Endothelial cell of umbilical vein (primary cell): ENCODE measurements around the gene PLPP2. TPM values are rescaled to one million over a fixed set of nuclear protein-coding genes. Genes with fewer than 3 reads are reported as not detected.

Experiments used
- BruUV-seq: library from RNA; stranded (reverse); fragments of 400-500 nt; replicated peaks from 2 replicates; lab custom pipeline; 2021; lab: Mats Ljungman, UMichigan
- CTCF ChIA-PET: fragments of 300-600, 350-600 bp; sonication (Branson Sonifier 250); formaldehyde crosslinking; loops from one replicate; lab custom pipeline; 2021; ENCODE audit warnings: antibody characterized with exemption, inconsistent platforms; lab: Charles Lee
- POLR2A ChIA-PET: fragments of 300-600, 350-600 bp; sonication (Branson Sonifier 250); formaldehyde crosslinking; loops from one replicate; lab custom pipeline; 2021; ENCODE audit warnings: antibody characterized with exemption, inconsistent platforms; lab: Charles Lee
- DNase-seq: peaks from one replicate; pipeline ENCODE4 v3.0.0-alpha.2; 2011; ENCODE audit warnings: low read depth, low spot score
- FAIRE-seq: peaks from 2 replicates; lab custom pipeline; 2011; peaks lifted over from hg19 to GRCh38; lab: Jason Lieb, UNC
- H2AFZ ChIP-seq: 2 replicates; pipeline ENCODE4 v1.6.0; 2012; ENCODE audit warnings: low read depth, low read length, control low read depth, inconsistent platforms
- H3K27ac ChIP-seq: 2 replicates; pipeline ENCODE4 v1.5.1; 2011; ENCODE audit warnings: low read depth, mild to moderate bottlenecking, control low read depth, low read length, moderate library complexity; ENCODE audit not compliant: insufficient read depth
- H3K27me3 ChIP-seq, 2 experiments: 2 replicates each; pipeline versions ENCODE4 v1.6.0 to v1.6.1; 2011; ENCODE audit warnings: low read length in 2 of 2, mixed read lengths in 1 of 2; ENCODE audit not compliant: control insufficient read depth in 2 of 2, insufficient read depth in 2 of 2
- H3K36me3 ChIP-seq, 2 experiments: 2 replicates in 1 of 2; 3 replicates in 1 of 2; pipeline ENCODE4 v1.5.1; 2011; ENCODE audit warnings: low read length in 2 of 2, mild to moderate bottlenecking in 1 of 2, moderate library complexity in 1 of 2; ENCODE audit not compliant: control insufficient read depth in 2 of 2, insufficient read depth in 2 of 2; ENCODE audit errors: extremely low read depth in 1 of 2
- H3K4me1 ChIP-seq: 3 replicates; pipeline ENCODE4 v1.5.1; 2011; ENCODE audit warnings: mild to moderate bottlenecking, low read length; ENCODE audit not compliant: control insufficient read depth, insufficient read depth; ENCODE audit errors: extremely low read depth
- H3K4me2 ChIP-seq: 2 replicates; pipeline ENCODE4 v1.6.1; 2011; ENCODE audit warnings: low read length, control low read depth, mixed read lengths; ENCODE audit not compliant: insufficient read depth
- H3K4me3 ChIP-seq, 3 experiments: fragments of 200-600 bp in 1 of 3; sonication (generic), shearing (Covaris generic) in 1 of 3; replicated peaks in 1 of 3; 2 replicates each; pipeline ENCODE4 v1.5.1; 2011 to 2016; ENCODE audit warnings: control low read depth in 3 of 3, low read length in 3 of 3, mild to moderate bottlenecking in 2 of 3, inconsistent platforms in 1 of 3, low read depth in 1 of 3, moderate library complexity in 1 of 3; ENCODE audit not compliant: insufficient read depth in 1 of 3
- H3K79me2 ChIP-seq: 2 replicates; pipeline ENCODE4 v1.6.0; 2012; ENCODE audit warnings: low read length, inconsistent platforms; ENCODE audit not compliant: control insufficient read depth, insufficient read depth
- H3K9ac ChIP-seq: replicated peaks from 2 replicates; pipeline ENCODE3; 2011; ENCODE audit warnings: low read length, control low read depth; ENCODE audit not compliant: insufficient read depth; ENCODE audit errors: extremely low read depth
- H3K9me1 ChIP-seq: replicated peaks from 3 replicates; pipeline ENCODE4 v1.6.0; 2011; ENCODE audit warnings: mild to moderate bottlenecking, low read length; ENCODE audit not compliant: control insufficient read depth, insufficient read depth; ENCODE audit errors: extremely low read depth
- H3K9me3 ChIP-seq: replicated peaks from 2 replicates; pipeline ENCODE4 v1.5.1; 2012; ENCODE audit warnings: low read length, inconsistent platforms; ENCODE audit not compliant: control insufficient read depth, insufficient read depth
- H4K20me1 ChIP-seq: replicated peaks from 2 replicates; pipeline ENCODE3; 2011; ENCODE audit warnings: mild to moderate bottlenecking, low read length; ENCODE audit not compliant: control insufficient read depth, insufficient read depth; ENCODE audit errors: extremely low read depth
- CTCF ChIP-seq, 2 donors: IDR thresholded peaks; 1 replicate in 1 of 2; 2 replicates in 1 of 2; pipeline ENCODE4 v1.5.1; 2011; ENCODE audit warnings: low read length in 2 of 2, mild to moderate bottlenecking in 2 of 2, moderate library complexity in 2 of 2, control low read depth in 1 of 2, inconsistent platforms in 1 of 2, low read depth in 1 of 2; ENCODE audit not compliant: insufficient read depth in 1 of 2; ENCODE audit errors: extremely low read depth in 1 of 2
- EZH2 ChIP-seq: IDR thresholded peaks from 2 replicates; pipeline ENCODE4 v1.6.1; 2012; ENCODE audit warnings: borderline replicate concordance, low read depth, mild to moderate bottlenecking, moderate library complexity, low read length, inconsistent platforms; ENCODE audit not compliant: severe bottlenecking
- FOS ChIP-seq: IDR thresholded peaks from 2 replicates; pipeline ENCODE4 v1.6.1; 2011; ENCODE audit warnings: mild to moderate bottlenecking, low read length, moderate library complexity, borderline replicate concordance; ENCODE audit not compliant: insufficient read depth
- GATA2 ChIP-seq: IDR thresholded peaks from 2 replicates; pipeline ENCODE4 v1.7.0; 2011; ENCODE audit warnings: low read depth, mild to moderate bottlenecking, moderate library complexity, mixed read lengths, low read length; ENCODE audit not compliant: insufficient read length, insufficient read depth
- JUN ChIP-seq: IDR thresholded peaks from 2 replicates; pipeline ENCODE4 v1.6.1; 2011; ENCODE audit warnings: borderline replicate concordance, low read depth; ENCODE audit not compliant: insufficient read length, insufficient read depth
- MAX ChIP-seq: IDR thresholded peaks from 2 replicates; pipeline ENCODE4 v1.6.1; 2011; ENCODE audit not compliant: insufficient read depth, insufficient read length
- MYC ChIP-seq: IDR thresholded peaks from one replicate; pipeline ENCODE4 v1.6.1; 2011; ENCODE audit warnings: mild to moderate bottlenecking, low read depth, low read length
- POLR2A ChIP-seq: IDR thresholded peaks from 2 replicates; pipeline ENCODE4 v1.6.1; 2012; ENCODE audit warnings: low read depth, mild to moderate bottlenecking, control low read depth, low read length
- POLR2AphosphoS5 ChIP-seq: IDR thresholded peaks from 2 replicates; pipeline ENCODE4 v1.6.1; 2012; ENCODE audit warnings: low read depth, mild to moderate bottlenecking, control low read depth, low read length, moderate library complexity; ENCODE audit not compliant: insufficient read depth
- dilution Hi-C: fragments of 300-500 bp; cut with MboI; formaldehyde crosslinking; loops from one replicate; pipeline ENCODE4 v1.15.0; 2019; ENCODE audit warnings: low sequenced_read_pairs; ENCODE audit not compliant: extremely low pct_ligation_motif_present
- intact Hi-C: fragments of 100-400 bp; cut with micrococcal nuclease; formaldehyde crosslinking; loops from one replicate; pipeline ENCODE4 v1.10.0; 2022
- polyA plus RNA-seq, 4 experiments: library from polyadenylated mRNA; depleted of rRNA in 3 of 4; stranded (reverse) in 3 of 4; unstranded in 1 of 4; fragments of >200 nt; gene quantifications; 2 replicates each; pipeline versions ENCODE4 v1.2.1 to v1.2.3, GENCODE V29; 2011 to 2012; ENCODE audit warnings: missing spikeins in 1 of 4
- total RNA-seq: library from RNA; stranded (reverse); gene quantifications from 2 replicates; pipeline ENCODE4 v1.2.3, GENCODE V29; 2021

The PLPP2 gene
- total and polyA plus RNA-seq, 2 donors (not counting 3 experiments of a cell fraction or from before 2014, with no cell fraction given), result 27.9 to 34.3 TPM

- H3K36me3 ChIP-seq, result peaks cover 12 to 28% of the 10 kb centered on the region in 2 experiments
- TF ChIP-seq JUN (no peak), GATA2 (no peak), CTCF (IDR thresholded peaks at IDR 0.05; ENCODE audit: extremely low read depth in 1 of 2, insufficient read depth in 1 of 2, low read depth in 1 of 2, low read length in 2 of 2) (no peak), MYC (no peak), POLR2AphosphoS5 (no peak), MAX (no peak), POLR2A (no peak), EZH2 (no peak), FOS (no peak)
- H3K9me1 ChIP-seq, result no peaks in the 10 kb centered on the region
- H3K9me3 ChIP-seq, result no peaks in the 10 kb centered on the region
- H3K27ac ChIP-seq, result no peak overlapping the region
- POLR2A ChIA-PET, result no interaction called here
- DNase-seq, result no peak
- intact Hi-C loops (no loop called here), dilution Hi-C loops (no loop called here)
- no peak for FAIRE-seq
- no TSS peak for BruUV-seq
- no peaks in the 10 kb centered on the region for H3K27me3 ChIP-seq
- no peak overlapping the region for H2AFZ ChIP-seq
- H3K79me2 ChIP-seq, result peaks cover 61% of the 10 kb centered on the region
- peaks cover 22% of the 10 kb centered on the region for H3K4me1 ChIP-seq
- H4K20me1 ChIP-seq, result no peaks in the 10 kb centered on the region
- H3K4me2 ChIP-seq, result no peak overlapping the region
- H3K4me3 ChIP-seq, result no peak overlapping the region
- CTCF ChIA-PET, result no interaction called here
- no peak overlapping the region for H3K9ac ChIP-seq
Measured at GRCh38 chr19:307111-307531, 15.9 kb upstream of the PLPP2 start.
